SK-N-SH treated with all-trans-retinoic acid at 6 μM for 48 hours (cell line): ENCODE data around the gene INSYN2B.

ENCODE experiments used
- ATAC-seq: fragments of 200-7000 bp; cut with Tn5 transposase; 3 replicates; pipeline ENCODE4 v1.9.1; 2020; ENCODE audit warnings: mild to moderate bottlenecking, moderate library complexity
- ARNTL ChIP-seq: fragments of 450-650 bp; formaldehyde crosslinking; IDR thresholded peaks from 2 replicates; pipeline ENCODE4 v1.5.0; 2020; ENCODE audit warnings: low read depth, mild to moderate bottlenecking, moderate library complexity, borderline replicate concordance
- BACH2 ChIP-seq: fragments of 250-450 bp; sonication (Bioruptor Pico); IDR thresholded peaks from 2 replicates; pipeline ENCODE4 v1.9.0; 2021; ENCODE audit warnings: mild to moderate bottlenecking, borderline replicate concordance
- CSDC2 ChIP-seq: fragments of 250-450 bp; sonication (Bioruptor Pico); IDR thresholded peaks from 2 replicates; pipeline ENCODE4 v1.5.0; 2020; ENCODE audit warnings: mild to moderate bottlenecking, moderate library complexity
- ESRRG ChIP-seq: fragments of 250-450 bp; sonication (Bioruptor Pico); IDR thresholded peaks from 2 replicates; pipeline ENCODE4 v1.6.1; 2021; ENCODE audit warnings: mild to moderate bottlenecking
- GLIS3 ChIP-seq: fragments of 250-450 bp; sonication (Bioruptor Pico); IDR thresholded peaks from 2 replicates; pipeline ENCODE4 v1.5.0; 2020; ENCODE audit warnings: mild to moderate bottlenecking, moderate library complexity
- ISL1 ChIP-seq: fragments of 250-450 bp; sonication (Bioruptor Pico); IDR thresholded peaks from 2 replicates; pipeline ENCODE4 v2.1.2; 2022; ENCODE audit warnings: mild to moderate bottlenecking, moderate library complexity
- OSR1 ChIP-seq: fragments of 250-450 bp; sonication (Bioruptor Pico); IDR thresholded peaks from 2 replicates; pipeline ENCODE4 v1.8.0; 2022; ENCODE audit warnings: moderate library complexity, mild to moderate bottlenecking, inconsistent platforms
- PPARA ChIP-seq: fragments of 250-450 bp; sonication (Bioruptor Pico); IDR thresholded peaks from 2 replicates; pipeline ENCODE4 v1.5.0; 2020; ENCODE audit warnings: mild to moderate bottlenecking, borderline replicate concordance
- RARB ChIP-seq: fragments of 250-450 bp; sonication (Bioruptor Pico); IDR thresholded peaks from 2 replicates; pipeline ENCODE4 v1.8.0; 2021; ENCODE audit warnings: mild to moderate bottlenecking, moderate library complexity
- SNAI2 ChIP-seq: fragments of 250-450 bp; sonication (Bioruptor Pico); IDR thresholded peaks from 2 replicates; pipeline ENCODE4 v1.5.0; 2020; ENCODE audit warnings: mild to moderate bottlenecking, moderate library complexity
- TCF4 ChIP-seq: fragments of 250-450 bp; sonication (Bioruptor Pico); IDR thresholded peaks from 2 replicates; pipeline ENCODE4 v1.8.0; 2021; ENCODE audit warnings: mild to moderate bottlenecking, moderate library complexity, borderline replicate concordance
- TOX ChIP-seq: fragments of 250-450 bp; sonication (Bioruptor Pico); IDR thresholded peaks from 2 replicates; pipeline ENCODE4 v1.8.0; 2021; ENCODE audit warnings: mild to moderate bottlenecking, moderate library complexity, borderline replicate concordance
- ZC3H10 ChIP-seq: fragments of 250-450 bp; sonication (Bioruptor Pico); IDR thresholded peaks from 2 replicates; pipeline ENCODE4 v1.5.1; 2021; ENCODE audit warnings: mild to moderate bottlenecking, moderate library complexity
- ZFP3 ChIP-seq: fragments of 250-450 bp; sonication (Bioruptor Pico); IDR thresholded peaks from 2 replicates; pipeline ENCODE4 v1.5.0; 2020; ENCODE audit warnings: mild to moderate bottlenecking, moderate library complexity
- ZNF565 ChIP-seq: fragments of 450-650 bp; formaldehyde crosslinking; conservative IDR thresholded peaks from 2 replicates; pipeline ENCODE4 v1.5.0; 2020; ENCODE audit warnings: low read depth, mild to moderate bottlenecking, moderate library complexity
- ZNF70 ChIP-seq: fragments of 450-650 bp; formaldehyde crosslinking; IDR thresholded peaks from 2 replicates; pipeline ENCODE4 v1.5.0; 2020; ENCODE audit warnings: mild to moderate bottlenecking, moderate library complexity
- ZNF8 ChIP-seq: fragments of 450-650 bp; formaldehyde crosslinking; IDR thresholded peaks from 2 replicates; pipeline ENCODE4 v1.5.0; 2020; ENCODE audit warnings: mild to moderate bottlenecking, moderate library complexity
- TF ChIP-seq, protein P1 (sequence below): fragments of 250-450 bp; sonication (Bioruptor Pico); IDR thresholded peaks from 2 replicates; pipeline ENCODE4 v1.8.0; 2021; ENCODE audit warnings: low read depth, mild to moderate bottlenecking, moderate library complexity, borderline replicate concordance
- TF ChIP-seq, protein P2 (sequence below): fragments of 250-450 bp; sonication (Bioruptor Pico); IDR thresholded peaks from 2 replicates; pipeline ENCODE4 v1.5.0; 2020; ENCODE audit warnings: mild to moderate bottlenecking, moderate library complexity
- TF ChIP-seq, protein P3 (sequence below): fragments of 250-450 bp; sonication (Bioruptor Pico); IDR thresholded peaks from 2 replicates; pipeline ENCODE4 v1.5.1; 2020; ENCODE audit warnings: low read depth, mild to moderate bottlenecking, moderate library complexity
- TF ChIP-seq, protein P4 (sequence below): fragments of 250-450 bp; sonication (Bioruptor Pico); IDR thresholded peaks from 2 replicates; pipeline ENCODE4 v1.5.1; 2021; ENCODE audit warnings: mild to moderate bottlenecking, moderate library complexity

The INSYN2B gene

DNA sequence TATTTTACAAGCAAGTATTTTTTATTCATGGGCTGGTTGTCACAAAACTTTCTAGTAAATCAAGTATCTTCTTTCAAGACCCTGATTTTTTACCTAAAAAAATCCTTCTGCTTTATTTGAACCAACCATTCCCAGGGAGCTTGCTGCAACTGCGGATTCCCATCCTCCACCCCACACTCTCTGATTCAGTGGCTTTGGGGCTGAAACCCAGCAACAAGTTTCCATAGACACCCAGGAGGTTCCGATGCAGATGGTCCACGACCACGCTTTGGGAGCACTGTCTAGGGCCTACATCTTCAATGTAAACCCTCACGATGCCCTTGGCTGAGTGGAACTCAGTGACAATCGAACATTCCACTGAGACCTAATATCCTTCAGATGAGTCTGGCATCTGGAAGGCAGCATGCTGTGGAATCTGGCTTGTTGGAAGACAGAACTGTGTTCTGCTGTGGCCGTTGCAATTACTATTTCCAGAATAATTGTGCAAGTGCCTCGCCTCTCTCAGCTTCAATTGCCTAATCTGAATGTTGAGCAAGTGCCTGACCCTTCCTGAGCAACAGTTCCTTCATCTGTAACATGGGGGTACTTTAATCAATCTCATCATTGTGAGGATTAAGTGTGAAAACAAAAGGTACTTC lies 105.1 kb downstream of the INSYN2B start:
- TF ChIP-seq ZFP3 (CRISPR knock-in tag) (no peak), ZC3H10 (CRISPR knock-in tag) (no peak), ISL1 (CRISPR knock-in tag) (no peak), RARB (CRISPR knock-in tag) (no peak)

DNA sequence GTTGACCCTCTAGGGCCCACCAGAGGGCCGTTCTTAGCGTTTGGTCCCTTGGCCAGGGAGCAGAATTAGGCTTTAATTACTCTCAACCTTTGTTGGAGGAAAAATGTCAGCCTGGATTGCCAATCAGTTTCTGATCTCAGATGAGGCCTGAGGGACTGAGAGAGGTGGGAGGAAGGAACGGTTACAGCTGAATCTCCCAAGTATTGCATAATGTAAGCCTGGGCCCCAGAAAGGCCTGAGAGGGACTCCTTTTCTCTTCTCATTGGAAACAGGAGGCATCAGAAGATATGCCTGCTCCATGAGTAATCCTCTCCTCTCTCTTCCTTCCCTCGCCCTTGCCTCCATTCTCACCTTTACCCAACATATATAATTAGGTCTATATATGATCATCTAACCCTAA lies 105.7 kb downstream of the INSYN2B start:
- TF ChIP-seq BACH2 (CRISPR knock-in tag), result no peak
- no peak for TF ChIP-seq TCF4 (CRISPR knock-in tag)
- TF ChIP-seq, protein P1, sequence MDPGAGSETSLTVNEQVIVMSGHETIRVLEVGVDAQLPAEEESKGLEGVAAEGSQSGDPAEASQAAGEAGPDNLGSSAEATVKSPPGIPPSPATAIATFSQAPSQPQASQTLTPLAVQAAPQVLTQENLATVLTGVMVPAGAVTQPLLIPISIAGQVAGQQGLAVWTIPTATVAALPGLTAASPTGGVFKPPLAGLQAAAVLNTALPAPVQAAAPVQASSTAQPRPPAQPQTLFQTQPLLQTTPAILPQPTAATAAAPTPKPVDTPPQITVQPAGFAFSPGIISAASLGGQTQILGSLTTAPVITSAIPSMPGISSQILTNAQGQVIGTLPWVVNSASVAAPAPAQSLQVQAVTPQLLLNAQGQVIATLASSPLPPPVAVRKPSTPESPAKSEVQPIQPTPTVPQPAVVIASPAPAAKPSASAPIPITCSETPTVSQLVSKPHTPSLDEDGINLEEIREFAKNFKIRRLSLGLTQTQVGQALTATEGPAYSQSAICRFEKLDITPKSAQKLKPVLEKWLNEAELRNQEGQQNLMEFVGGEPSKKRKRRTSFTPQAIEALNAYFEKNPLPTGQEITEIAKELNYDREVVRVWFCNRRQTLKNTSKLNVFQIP (CRISPR knock-in tag), result no peak
- no peak for TF ChIP-seq PPARA (CRISPR knock-in tag)
- no peak for TF ChIP-seq ESRRG (CRISPR knock-in tag)
- TF ChIP-seq, protein P2, sequence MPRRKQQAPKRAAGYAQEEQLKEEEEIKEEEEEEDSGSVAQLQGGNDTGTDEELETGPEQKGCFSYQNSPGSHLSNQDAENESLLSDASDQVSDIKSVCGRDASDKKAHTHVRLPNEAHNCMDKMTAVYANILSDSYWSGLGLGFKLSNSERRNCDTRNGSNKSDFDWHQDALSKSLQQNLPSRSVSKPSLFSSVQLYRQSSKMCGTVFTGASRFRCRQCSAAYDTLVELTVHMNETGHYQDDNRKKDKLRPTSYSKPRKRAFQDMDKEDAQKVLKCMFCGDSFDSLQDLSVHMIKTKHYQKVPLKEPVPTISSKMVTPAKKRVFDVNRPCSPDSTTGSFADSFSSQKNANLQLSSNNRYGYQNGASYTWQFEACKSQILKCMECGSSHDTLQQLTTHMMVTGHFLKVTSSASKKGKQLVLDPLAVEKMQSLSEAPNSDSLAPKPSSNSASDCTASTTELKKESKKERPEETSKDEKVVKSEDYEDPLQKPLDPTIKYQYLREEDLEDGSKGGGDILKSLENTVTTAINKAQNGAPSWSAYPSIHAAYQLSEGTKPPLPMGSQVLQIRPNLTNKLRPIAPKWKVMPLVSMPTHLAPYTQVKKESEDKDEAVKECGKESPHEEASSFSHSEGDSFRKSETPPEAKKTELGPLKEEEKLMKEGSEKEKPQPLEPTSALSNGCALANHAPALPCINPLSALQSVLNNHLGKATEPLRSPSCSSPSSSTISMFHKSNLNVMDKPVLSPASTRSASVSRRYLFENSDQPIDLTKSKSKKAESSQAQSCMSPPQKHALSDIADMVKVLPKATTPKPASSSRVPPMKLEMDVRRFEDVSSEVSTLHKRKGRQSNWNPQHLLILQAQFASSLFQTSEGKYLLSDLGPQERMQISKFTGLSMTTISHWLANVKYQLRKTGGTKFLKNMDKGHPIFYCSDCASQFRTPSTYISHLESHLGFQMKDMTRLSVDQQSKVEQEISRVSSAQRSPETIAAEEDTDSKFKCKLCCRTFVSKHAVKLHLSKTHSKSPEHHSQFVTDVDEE (CRISPR knock-in tag), result no peak
- TF ChIP-seq, protein P3, sequence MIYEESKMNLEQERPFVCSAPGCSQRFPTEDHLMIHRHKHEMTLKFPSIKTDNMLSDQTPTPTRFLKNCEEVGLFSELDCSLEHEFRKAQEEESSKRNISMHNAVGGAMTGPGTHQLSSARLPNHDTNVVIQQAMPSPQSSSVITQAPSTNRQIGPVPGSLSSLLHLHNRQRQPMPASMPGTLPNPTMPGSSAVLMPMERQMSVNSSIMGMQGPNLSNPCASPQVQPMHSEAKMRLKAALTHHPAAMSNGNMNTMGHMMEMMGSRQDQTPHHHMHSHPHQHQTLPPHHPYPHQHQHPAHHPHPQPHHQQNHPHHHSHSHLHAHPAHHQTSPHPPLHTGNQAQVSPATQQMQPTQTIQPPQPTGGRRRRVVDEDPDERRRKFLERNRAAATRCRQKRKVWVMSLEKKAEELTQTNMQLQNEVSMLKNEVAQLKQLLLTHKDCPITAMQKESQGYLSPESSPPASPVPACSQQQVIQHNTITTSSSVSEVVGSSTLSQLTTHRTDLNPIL (CRISPR knock-in tag), result no peak
- TF ChIP-seq ZC3H10 (CRISPR knock-in tag), result no peak

More for the DNA sequence above, 105.1 kb downstream of the INSYN2B start:
- ATAC-seq, result no peak

DNA sequence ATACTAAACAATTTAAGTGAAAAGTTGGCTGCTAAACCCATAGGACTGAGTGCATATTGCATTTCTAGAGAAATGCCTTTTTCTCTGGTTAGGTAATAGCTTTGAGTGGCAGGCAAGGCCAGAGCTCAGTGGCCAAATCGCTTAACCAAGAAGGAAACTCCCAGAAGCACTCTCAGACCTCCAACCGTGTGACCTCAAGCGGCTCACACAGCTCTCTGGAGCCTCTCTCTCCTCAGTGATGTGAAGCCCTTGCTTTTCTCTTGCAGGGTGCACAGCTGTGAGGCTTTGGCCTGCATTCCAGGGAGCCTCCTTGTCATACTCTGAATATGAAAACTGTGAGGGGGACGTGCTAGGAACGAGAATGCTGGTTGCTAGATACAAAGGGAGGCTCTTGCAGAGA lies 106.7 kb downstream of the INSYN2B start:
- TF ChIP-seq, protein P2 (CRISPR knock-in tag), result no peak
- ATAC-seq, result no peak

More for the DNA sequence above, 105.7 kb downstream of the INSYN2B start:
- ATAC-seq, result no peak

DNA sequence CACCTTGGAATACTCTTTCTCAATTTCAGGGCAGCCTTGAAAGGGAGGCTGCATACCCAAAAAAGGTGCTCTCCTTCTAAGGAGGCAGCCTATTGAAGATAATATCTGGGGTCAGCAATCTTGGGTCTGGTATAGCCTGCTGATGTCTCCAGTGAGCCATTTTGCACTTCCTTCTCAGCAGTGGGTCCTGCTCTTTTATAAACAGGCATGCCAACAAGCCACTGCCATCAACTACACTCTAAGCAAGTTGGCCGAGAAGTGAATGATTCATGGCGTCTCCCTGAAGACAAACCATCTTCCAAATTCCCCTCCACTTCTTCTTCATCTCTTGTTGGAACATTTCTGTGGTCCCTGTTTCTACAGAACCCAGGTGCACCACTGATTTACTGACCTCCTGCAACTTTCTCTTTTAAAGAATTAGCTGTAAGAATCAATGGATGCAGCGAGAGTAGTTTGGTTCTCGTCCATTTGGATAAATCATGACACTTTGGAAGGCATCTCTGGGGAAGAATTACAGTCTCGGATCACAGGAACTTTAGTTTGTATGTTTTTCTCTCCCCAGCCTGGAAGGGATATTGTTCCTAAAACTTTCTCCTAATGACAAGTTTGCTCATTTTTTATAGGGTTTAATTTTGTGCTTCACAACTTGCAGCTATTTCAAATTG lies 108.3 kb downstream of the INSYN2B start:
- TF ChIP-seq RARB (CRISPR knock-in tag), result no peak
- TF ChIP-seq ISL1 (CRISPR knock-in tag), result no peak
- no peak for TF ChIP-seq ZNF8 (CRISPR knock-in tag)
- no peak for TF ChIP-seq ZC3H10 (CRISPR knock-in tag)
- no peak for TF ChIP-seq CSDC2 (CRISPR knock-in tag)
- no peak for ATAC-seq

DNA sequence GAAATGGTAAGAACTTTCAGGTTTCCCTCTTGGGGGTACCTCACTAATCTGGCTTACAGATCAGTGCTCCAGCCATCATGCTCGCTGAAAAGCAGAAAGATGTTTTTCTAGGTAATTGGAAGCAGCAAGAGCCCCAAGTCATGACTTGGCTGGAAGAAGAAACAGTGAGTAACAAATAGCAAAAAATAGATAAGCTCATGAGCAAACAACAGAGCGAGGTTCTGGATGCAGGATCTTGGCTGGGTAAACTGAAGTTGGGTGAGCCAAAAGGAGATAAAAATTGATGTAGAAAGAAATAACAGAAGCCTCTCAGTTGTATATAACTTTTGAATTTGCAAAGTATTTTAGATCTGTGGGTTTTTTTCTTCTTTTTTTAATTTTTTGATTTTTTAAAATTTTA lies 110.1 kb downstream of the INSYN2B start:
- no peak for ATAC-seq
- TF ChIP-seq ZNF70 (CRISPR knock-in tag), result no peak
- no peak for TF ChIP-seq ZNF8 (CRISPR knock-in tag)
- no peak for TF ChIP-seq OSR1 (CRISPR knock-in tag)
- TF ChIP-seq, protein P4, sequence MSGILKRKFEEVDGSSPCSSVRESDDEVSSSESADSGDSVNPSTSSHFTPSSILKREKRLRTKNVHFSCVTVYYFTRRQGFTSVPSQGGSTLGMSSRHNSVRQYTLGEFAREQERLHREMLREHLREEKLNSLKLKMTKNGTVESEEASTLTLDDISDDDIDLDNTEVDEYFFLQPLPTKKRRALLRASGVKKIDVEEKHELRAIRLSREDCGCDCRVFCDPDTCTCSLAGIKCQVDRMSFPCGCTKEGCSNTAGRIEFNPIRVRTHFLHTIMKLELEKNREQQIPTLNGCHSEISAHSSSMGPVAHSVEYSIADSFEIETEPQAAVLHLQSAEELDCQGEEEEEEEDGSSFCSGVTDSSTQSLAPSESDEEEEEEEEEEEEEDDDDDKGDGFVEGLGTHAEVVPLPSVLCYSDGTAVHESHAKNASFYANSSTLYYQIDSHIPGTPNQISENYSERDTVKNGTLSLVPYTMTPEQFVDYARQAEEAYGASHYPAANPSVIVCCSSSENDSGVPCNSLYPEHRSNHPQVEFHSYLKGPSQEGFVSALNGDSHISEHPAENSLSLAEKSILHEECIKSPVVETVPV (CRISPR knock-in tag), result no peak
- no peak for TF ChIP-seq BACH2 (CRISPR knock-in tag)
- no peak for TF ChIP-seq ZFP3 (CRISPR knock-in tag)
- no peak for TF ChIP-seq ZNF565
- no peak for TF ChIP-seq ARNTL (CRISPR knock-in tag)
- no peak for TF ChIP-seq GLIS3 (CRISPR knock-in tag)
- TF ChIP-seq ESRRG (CRISPR knock-in tag), result no peak
- TF ChIP-seq TOX (CRISPR knock-in tag), result no peak
- no peak for TF ChIP-seq SNAI2 (CRISPR knock-in tag)
